GM12878 (cell line): ENCODE data around the gene CACNA1B. TPM values are rescaled to one million over a fixed set of nuclear protein-coding genes. Genes with fewer than 3 reads are reported as not detected.

Experiments used
- ATAC-seq: fragments of 200-7000 bp; cut with Tn5 transposase; 3 replicates; pipeline ENCODE4 v1.9.1; 2020; ENCODE audit warnings: mild to moderate bottlenecking, moderate library complexity
- BruUV-seq: library from RNA; stranded (reverse); fragments of 400-500 nt; replicated peaks from 2 replicates; lab custom pipeline; 2021; lab: Mats Ljungman, UMichigan
- CTCF ChIA-PET: fragments of 300-600 bp; sonication (Branson Sonifier 250); formaldehyde crosslinking; extraction: SDS; loops from one replicate; lab custom pipeline; 2021; ENCODE audit warnings: inconsistent platforms; lab: Yijun Ruan, JAX
- POLR2A ChIA-PET: fragments of 350-600 bp; formaldehyde crosslinking; extraction: SDS; loops from one replicate; lab custom pipeline; 2021; ENCODE audit warnings: inconsistent platforms; lab: Charles Lee
- RAD21 ChIA-PET: fragments of 300-600 bp; sonication (Branson Sonifier 250); formaldehyde crosslinking; loops from one replicate; lab custom pipeline; 2023; ENCODE audit warnings: antibody characterized with exemption; ENCODE audit not compliant: unreplicated experiment; lab: Charles Lee
- SMC1A ChIA-PET: fragments of 300-600 bp; sonication (Branson Sonifier 250); formaldehyde crosslinking; loops from one replicate; lab custom pipeline; 2023; ENCODE audit not compliant: unreplicated experiment, uncharacterized antibody; lab: Charles Lee
- DNase-seq: peaks from one replicate; pipeline ENCODE4 v3.0.0-alpha.2; 2011; ENCODE audit warnings: low read depth, low spot score
- FAIRE-seq: peaks from 3 replicates; lab custom pipeline; 2011; peaks lifted over from hg19 to GRCh38; lab: Jason Lieb, UNC
- H2AFZ ChIP-seq: 2 replicates; pipeline ENCODE4 v1.6.0; 2011; ENCODE audit warnings: low read depth, low read length, control low read depth; ENCODE audit not compliant: control insufficient read depth
- H3K27ac ChIP-seq: 2 replicates; pipeline ENCODE4 v1.5.1; 2011; ENCODE audit warnings: control low read depth; ENCODE audit not compliant: control insufficient read depth, insufficient read depth
- H3K27me3 ChIP-seq, 2 experiments: replicated peaks in 1 of 2; 2 replicates each; pipeline versions ENCODE4 v1.6.0 to v1.6.1; 2011; ENCODE audit warnings: low read length in 1 of 2; ENCODE audit not compliant: control insufficient read depth in 2 of 2, insufficient read depth in 2 of 2
- H3K36me3 ChIP-seq, 2 experiments: 2 replicates each; pipeline ENCODE4 v1.5.1; 2011; ENCODE audit warnings: low read length in 1 of 2; ENCODE audit not compliant: control insufficient read depth in 2 of 2, insufficient read depth in 2 of 2
- H3K4me1 ChIP-seq: 2 replicates; pipeline ENCODE4 v1.6.1; 2011; ENCODE audit warnings: mild to moderate bottlenecking, low read length, moderate library complexity, mixed read lengths; ENCODE audit not compliant: control insufficient read depth, insufficient read depth
- H3K4me2 ChIP-seq: 2 replicates; pipeline ENCODE4 v1.6.0; 2011; ENCODE audit warnings: control low read depth; ENCODE audit not compliant: control insufficient read depth, insufficient read depth
- H3K4me3 ChIP-seq: fragments of 200-600 bp; sonication (generic); 2 replicates; pipeline ENCODE4 v1.5.1; 2016
- H3K79me2 ChIP-seq: 2 replicates; pipeline ENCODE4 v1.6.0; 2011; ENCODE audit warnings: low read length; ENCODE audit not compliant: control insufficient read depth, insufficient read depth
- H3K9ac ChIP-seq: 2 replicates; pipeline ENCODE4 v1.8.0; 2011; ENCODE audit warnings: low read length, control low read depth, mixed read lengths; ENCODE audit not compliant: control insufficient read depth, insufficient read depth
- H3K9me3 ChIP-seq: replicated peaks from 3 replicates; pipeline ENCODE4 v1.5.1; 2011; ENCODE audit warnings: mild to moderate bottlenecking, low read length; ENCODE audit not compliant: control insufficient read depth, insufficient read depth
- H4K20me1 ChIP-seq: 2 replicates; pipeline ENCODE4 v1.6.0; 2011; ENCODE audit not compliant: control insufficient read depth, insufficient read depth
- CHD4 ChIP-seq: fragments of 200-600 bp; sonication (generic); IDR thresholded peaks from 2 replicates; pipeline ENCODE4 v1.6.1; 2016; ENCODE audit warnings: mild to moderate bottlenecking
- DPF2 ChIP-seq: fragments of 450-650 bp; IDR thresholded peaks from 2 replicates; pipeline ENCODE4 v1.6.1; 2017; ENCODE audit warnings: mild to moderate bottlenecking
- E2F8 ChIP-seq: fragments of 450-650 bp; IDR thresholded peaks from 2 replicates; pipeline ENCODE4 v1.6.1; 2018; ENCODE audit warnings: mild to moderate bottlenecking, low read depth, moderate library complexity; ENCODE audit not compliant: partially characterized antibody
- GABPA ChIP-seq: IDR thresholded peaks from 2 replicates; pipeline ENCODE4 v1.6.1; 2014; ENCODE audit warnings: antibody characterized with exemption, low read depth, mild to moderate bottlenecking, inconsistent platforms
- HDAC2 ChIP-seq: fragments of 200-600 bp; sonication (generic); IDR thresholded peaks from 2 replicates; pipeline ENCODE4 v1.6.1; 2017
- IKZF1 ChIP-seq: fragments of 450-650 bp; conservative IDR thresholded peaks from 2 replicates; pipeline ENCODE4 v1.6.1; 2017; ENCODE audit warnings: antibody characterized with exemption, mild to moderate bottlenecking
- IRF3 ChIP-seq: fragments of 450-650 bp; IDR thresholded peaks from 2 replicates; pipeline ENCODE4 v1.6.1; 2014; ENCODE audit warnings: mild to moderate bottlenecking
- JUNB ChIP-seq: IDR thresholded peaks from 2 replicates; pipeline ENCODE4 v1.6.1; 2016; ENCODE audit warnings: antibody characterized with exemption, mild to moderate bottlenecking
- KAT2A ChIP-seq: conservative IDR thresholded peaks from 2 replicates; pipeline ENCODE4 v1.6.1; 2011; ENCODE audit warnings: low read depth, low read length; ENCODE audit not compliant: control insufficient read depth
- NFIC ChIP-seq: IDR thresholded peaks from 2 replicates; pipeline ENCODE4 v1.6.1; 2012; ENCODE audit warnings: low read depth, mild to moderate bottlenecking, inconsistent platforms, low read length, moderate library complexity
- PAX8 ChIP-seq: fragments of 450-650 bp; IDR thresholded peaks from 2 replicates; pipeline ENCODE4 v1.6.1; 2017; ENCODE audit warnings: mild to moderate bottlenecking, moderate library complexity
- RB1 ChIP-seq: fragments of 450-650 bp; formaldehyde crosslinking; IDR thresholded peaks from 2 replicates; pipeline ENCODE4 v1.6.1; 2017; ENCODE audit warnings: mild to moderate bottlenecking, borderline replicate concordance
- RCOR1 ChIP-seq: conservative IDR thresholded peaks from 2 replicates; pipeline ENCODE4 v1.6.1; 2012; ENCODE audit warnings: low read depth, low read length, improper control_type of control experiment
- SP1 ChIP-seq: IDR thresholded peaks from one replicate; pipeline ENCODE4 v1.6.1; 2011; ENCODE audit warnings: low read depth, low read length
- SUZ12 ChIP-seq: fragments of 200-600 bp; sonication (generic); IDR thresholded peaks from one replicate; pipeline ENCODE4 v1.6.1; 2018; ENCODE audit warnings: antibody characterized with exemption, mild to moderate bottlenecking; ENCODE audit not compliant: unreplicated experiment
- TCF3 ChIP-seq: IDR thresholded peaks from 2 replicates; pipeline ENCODE4 v1.6.1; 2012; ENCODE audit warnings: low read depth, mild to moderate bottlenecking, low read length, borderline replicate concordance; ENCODE audit not compliant: insufficient read depth
- USF2 ChIP-seq: IDR thresholded peaks from 2 replicates; pipeline ENCODE4 v1.6.1; 2011; ENCODE audit warnings: low read depth, low read length, improper control_type of control experiment, borderline replicate concordance
- ZSCAN29 ChIP-seq: fragments of 450-650 bp; IDR thresholded peaks from 2 replicates; pipeline ENCODE4 v1.6.1; 2017; ENCODE audit warnings: mild to moderate bottlenecking, moderate library complexity
- WGBS: methylation state at CpG from one replicate; pipeline ENCODE4 v1.1.6; 2016; ENCODE audit warnings: low lambda C conversion rate; ENCODE audit not compliant: insufficient replicate concordance, insufficient coverage; ENCODE audit errors: missing lambda C conversion rate; 5-methylcytosine and 5-hydroxymethylcytosine counted together
- in situ Hi-C: fragments of 300-500 bp; cut with MboI; formaldehyde crosslinking; loops from 9 replicates; pipeline ENCODE4 v1.14.3; 2018; ENCODE audit warnings: mixed read lengths
- intact Hi-C: fragments of 100-400 bp; cut with micrococcal nuclease; formaldehyde crosslinking; loops from one replicate; pipeline ENCODE4 v1.14.2; 2022; ENCODE audit not compliant: unreplicated experiment
- polyA plus RNA-seq, 11 experiments: library from polyadenylated mRNA; depleted of rRNA in 4 of 11; unstranded in 6 of 11; stranded (reverse) in 5 of 11; fragments of >200 nt; fragmentation: Nextera tagmentation in 4 of 11; fragmentation: Illumina TruSeq in 1 of 11; extraction: Ambion mirVana in 4 of 11; extraction: Trizol in 1 of 11; gene quantifications; 1 replicate in 1 of 11; 2 replicates in 10 of 11; pipeline versions ENCODE4 v1.2.1 to v1.2.3, GENCODE V29; 2011 to 2016; ENCODE audit warnings: inconsistent platforms in 2 of 11, missing spikeins in 2 of 11, low read depth in 1 of 11
- total RNA-seq, 4 experiments: library from RNA; depleted of rRNA in 3 of 4; stranded (reverse); fragments of >200 nt in 3 of 4; fragmentation: Illumina TruSeq in 1 of 4; extraction: Trizol in 1 of 4; gene quantifications; 2 replicates each; pipeline versions ENCODE4 v1.2.1 to v1.2.3, GENCODE V29; 2013 to 2021

The CACNA1B gene
- total and polyA plus RNA-seq, 10 of the 15 experiments (the other 5 are each of a cell fraction or from before 2014, with no cell fraction given) = 0.01 to 0.03 (median 0.01) TPM; not detected in 7

GRCh38 chr9:137955224-137955570 is 77.6 kb downstream of the CACNA1B start:
- 3% methylated on average over 5 of the region's 5 CpGs for WGBS
- H3K27me3 ChIP-seq = no peaks in the 10 kb centered on the region; a peak in 2 of 4 replicates
- no peaks in the 10 kb centered on the region for H3K79me2 ChIP-seq
- intact Hi-C loops (no loop called here), in situ Hi-C loops (no loop called here)
- no peaks in the 10 kb centered on the region for H3K36me3 ChIP-seq
- POLR2A ChIA-PET = no interaction called here
- no peaks in the 10 kb centered on the region for H3K4me1 ChIP-seq
- BruUV-seq = no TSS peak
- CTCF ChIA-PET = no interaction called here
- TF ChIP-seq ZSCAN29 = no peak
- no peak for TF ChIP-seq PAX8
- TF ChIP-seq IRF3 = no peak
- no peak for TF ChIP-seq SP1
- TF ChIP-seq KAT2A = no peak
- TF ChIP-seq E2F8 = no peak
- no peak for TF ChIP-seq JUNB
- TF ChIP-seq RB1 = no peak
- no peak for TF ChIP-seq CHD4
- no peak for TF ChIP-seq USF2
- TF ChIP-seq TCF3 = no peak
- no peak for TF ChIP-seq HDAC2
- TF ChIP-seq RCOR1 = no peak
- TF ChIP-seq SUZ12 = no peak
- TF ChIP-seq DPF2 = no peak
- TF ChIP-seq GABPA = no peak
- TF ChIP-seq NFIC = no peak
- TF ChIP-seq IKZF1 = no peak
- RAD21 ChIA-PET = no interaction called here
- no peak for DNase-seq
- no peak overlapping the region for H3K9ac ChIP-seq
- no peak for FAIRE-seq
- H3K4me2 ChIP-seq = no peak overlapping the region
- H2AFZ ChIP-seq = no peak overlapping the region
- SMC1A ChIA-PET = no interaction called here
- no peak overlapping the region for H3K27ac ChIP-seq
- no peaks in the 10 kb centered on the region for H4K20me1 ChIP-seq
- no peak for ATAC-seq
- no peak overlapping the region for H3K4me3 ChIP-seq
- no peaks in the 10 kb centered on the region for H3K9me3 ChIP-seq
